NCI-H187 treated with DMSO at 0.1 percent for 48 hours (cell line): ENCODE data around the gene SIX1.

Experiments used
- DNase-seq: peaks from one replicate; lab custom pipeline; 2025; lab: John Stamatoyannopoulos, UW

Gene SIX1

GRCh38 chr14:60642270-60643140, 6.8 kb downstream of the SIX1 start:
- no peak for DNase-seq

- DNase-seq, result no peak
These were observed 7.5 kb downstream of the SIX1 start for GRCh38 chr14:60641742-60642269.

DNA sequence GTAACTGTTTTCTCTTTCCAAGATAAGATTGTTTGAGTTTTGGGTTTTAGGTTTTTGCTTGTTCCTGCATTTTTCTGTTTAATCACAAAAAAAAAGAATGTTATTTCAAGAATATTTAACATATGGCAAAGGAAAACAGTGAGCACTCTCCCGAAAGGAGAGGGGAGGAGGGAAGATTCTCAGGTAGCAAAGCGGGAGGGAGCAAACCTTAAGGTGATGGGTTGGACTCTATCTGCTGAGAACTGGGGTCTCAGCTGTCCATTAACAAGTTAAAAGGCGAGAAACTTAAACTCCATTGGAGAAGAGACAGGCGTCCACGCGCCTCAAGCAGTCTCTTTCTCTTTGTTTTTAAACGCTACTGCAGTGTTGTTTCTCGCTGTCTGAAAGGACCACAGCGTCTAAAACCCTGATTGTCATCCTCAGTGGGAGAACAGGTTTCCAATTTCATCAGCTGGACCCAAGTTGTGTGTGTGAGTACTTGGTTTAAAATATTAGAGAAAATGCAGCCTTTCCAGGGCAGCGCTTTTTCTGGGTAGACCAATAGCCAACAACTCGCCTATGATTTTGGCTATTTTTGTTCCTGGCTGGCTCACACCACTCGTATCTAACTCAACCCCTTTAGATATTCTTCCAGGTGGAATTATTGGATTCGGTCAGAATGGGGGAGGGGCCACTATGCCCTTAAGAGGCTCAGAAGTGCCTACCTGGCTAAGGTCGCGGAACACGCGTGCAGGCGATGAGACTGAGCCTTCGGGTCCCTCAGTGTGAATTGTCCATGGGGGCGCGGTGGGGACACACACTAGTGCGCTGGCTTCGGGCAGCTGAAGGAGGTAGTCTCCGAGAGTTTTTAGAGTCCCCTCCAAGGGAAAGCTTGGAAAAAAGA, 8.2 kb downstream of the SIX1 start:
- no peak for DNase-seq

DNA sequence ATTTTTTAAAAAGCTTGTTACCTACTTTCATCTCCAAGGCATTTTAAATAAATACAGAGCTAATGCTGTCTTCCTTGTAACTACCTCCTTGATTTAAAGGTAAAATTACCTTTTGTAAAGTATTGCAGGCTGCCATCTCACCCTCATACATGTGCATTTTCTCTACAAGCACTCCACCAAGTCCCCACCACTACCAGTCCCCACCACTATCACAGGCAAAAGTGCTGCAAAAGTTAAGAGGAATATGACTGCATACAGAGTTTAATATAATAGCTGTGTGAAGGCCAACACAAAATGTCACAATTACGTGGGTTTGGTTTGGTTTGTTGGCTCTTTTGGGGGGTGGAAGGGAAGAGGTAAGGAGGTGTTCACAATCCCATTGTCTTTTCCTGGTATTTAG, 9.6 kb downstream of the SIX1 start:
- no peak for DNase-seq

DNA sequence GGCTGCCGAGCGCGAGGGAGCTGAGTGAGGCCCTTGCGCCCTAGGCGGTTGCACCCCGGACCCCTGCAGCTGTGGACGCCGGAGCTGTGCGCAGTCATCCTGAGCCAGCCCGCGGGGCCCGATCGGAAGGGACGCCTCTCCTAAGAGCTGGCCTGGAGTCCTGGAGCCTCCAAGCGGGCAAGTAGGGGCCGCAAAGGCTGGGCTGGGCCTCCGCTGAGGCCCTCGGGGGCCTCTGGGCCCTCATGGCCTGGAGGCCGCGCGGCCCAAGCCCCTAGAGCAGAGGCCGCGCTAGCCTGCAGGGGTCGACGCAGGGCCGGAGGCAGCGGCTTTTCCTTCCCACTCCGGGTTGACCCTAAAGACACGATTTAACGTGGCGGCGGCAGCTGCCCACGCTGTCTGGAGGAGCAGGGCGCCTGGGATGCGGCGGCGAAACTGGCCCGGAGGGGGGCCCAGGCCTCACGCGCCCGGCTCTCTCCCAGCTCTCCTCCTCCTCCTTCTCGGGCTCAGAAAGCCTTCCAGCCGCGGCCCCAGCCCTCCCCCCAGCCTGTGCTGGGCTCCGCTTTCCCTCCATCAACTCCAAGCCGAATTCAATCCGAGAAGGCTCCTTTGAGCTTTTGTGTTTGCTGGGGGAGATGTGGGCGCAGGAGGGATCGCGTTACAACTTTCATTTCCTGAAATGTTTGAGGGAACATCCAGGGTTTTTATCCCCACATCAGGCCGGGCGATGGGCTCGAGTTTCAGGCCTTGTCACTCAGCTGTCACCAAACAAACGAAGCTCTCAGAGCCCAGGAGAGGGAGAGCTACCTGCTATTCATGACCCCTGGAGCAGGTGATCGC, 11.6 kb downstream of the SIX1 start:
- DNase-seq, result peak; percentile 95

DNA sequence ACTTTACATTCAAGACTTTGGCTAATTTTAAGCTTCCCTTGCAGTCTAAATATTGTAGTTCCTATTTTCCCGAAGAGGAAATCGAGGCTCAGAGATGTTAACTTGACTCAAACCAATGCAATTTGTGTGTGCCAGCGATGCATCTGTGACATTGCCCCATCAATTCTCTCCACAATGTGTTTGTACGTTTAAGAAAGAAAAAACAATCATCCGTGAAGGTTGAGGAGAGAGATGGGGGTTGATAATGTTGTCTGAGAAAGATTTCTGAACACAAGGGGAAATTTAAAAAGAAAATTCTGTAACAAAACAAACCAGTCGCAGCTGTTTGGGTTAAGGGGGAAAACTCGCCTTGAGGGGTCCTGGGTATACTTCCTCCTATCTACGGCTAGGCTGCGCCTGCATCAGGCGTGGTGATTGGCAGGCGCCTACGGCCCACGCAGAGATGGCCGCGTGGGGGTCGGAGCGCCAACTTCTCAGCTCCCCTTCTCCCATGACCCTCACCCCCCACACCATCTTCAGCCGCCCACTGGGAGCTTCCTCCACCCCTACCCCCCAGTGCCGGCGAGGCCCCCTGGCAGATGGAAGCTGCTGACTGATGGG, 12.3 kb downstream of the SIX1 start:
- no peak for DNase-seq

DNA sequence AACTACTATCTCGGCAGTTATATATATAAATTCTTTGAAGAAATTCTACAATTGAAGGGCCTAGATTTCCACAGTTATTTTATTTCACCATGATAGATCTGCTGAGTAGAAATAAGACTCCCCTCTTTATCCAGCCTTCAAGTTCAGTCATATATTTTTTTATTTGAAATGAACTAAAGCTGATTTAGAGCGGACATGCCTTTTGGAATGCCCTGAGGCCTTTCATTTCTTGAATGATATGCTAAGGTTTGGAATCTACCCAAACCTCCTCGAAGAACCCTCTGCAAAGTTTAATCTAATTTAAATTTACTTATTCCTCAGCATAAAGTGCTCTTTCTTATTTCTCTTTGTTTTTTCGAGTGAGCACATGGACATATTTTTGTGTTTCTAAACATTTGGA, 15.1 kb downstream of the SIX1 start:
- DNase-seq, result no peak

- peak; percentile 62 for DNase-seq
These were observed 16.5 kb downstream of the SIX1 start for GRCh38 chr14:60632777-60633176.

DNA sequence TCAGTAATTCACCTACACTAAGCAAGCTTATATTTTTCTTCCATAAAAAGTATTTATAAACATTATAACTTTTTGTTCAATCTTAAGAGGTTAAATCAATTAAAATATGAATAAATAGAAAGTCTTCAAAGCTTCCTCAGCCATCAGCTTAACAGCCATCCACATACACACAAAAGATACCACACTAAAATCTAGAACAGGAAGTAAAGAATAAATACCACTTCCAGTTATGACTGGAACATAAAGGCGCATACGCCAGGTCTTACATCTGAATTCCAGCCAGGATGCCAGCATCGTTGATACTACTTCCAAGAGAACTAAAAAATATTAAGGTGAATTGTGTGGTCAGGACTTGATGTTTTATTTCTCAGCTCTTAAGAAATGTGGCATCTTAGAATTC, 17.0 kb downstream of the SIX1 start:
- no peak for DNase-seq

DNA sequence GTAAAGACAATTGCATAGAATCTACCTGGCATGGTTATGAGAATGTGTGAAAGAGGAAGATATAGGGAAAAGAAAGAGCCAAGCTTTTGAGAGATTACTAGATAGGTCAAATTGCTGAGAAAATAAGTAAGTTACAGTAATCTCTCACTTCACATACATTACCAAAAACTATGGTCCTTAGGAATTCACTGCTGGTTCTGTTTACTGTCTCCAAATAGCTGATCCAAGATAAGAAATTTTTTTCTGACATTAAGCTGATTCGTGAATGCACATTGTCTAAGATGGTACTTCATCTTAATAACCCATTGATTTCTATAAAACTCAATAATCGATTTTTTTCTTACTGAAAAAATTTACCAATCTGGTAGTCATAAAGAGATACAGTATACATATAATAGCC, 17.4 kb downstream of the SIX1 start:
- DNase-seq, result no peak

GRCh38 chr14:60630129-60630528, 19.1 kb downstream of the SIX1 start:
- DNase-seq, result no peak

- DNase-seq, result no peak
These were observed 20.4 kb downstream of the SIX1 start for GRCh38 chr14:60628892-60629291.

- DNase-seq, result no peak
These were observed 26.4 kb downstream of the SIX1 start for GRCh38 chr14:60622917-60623257.

DNA sequence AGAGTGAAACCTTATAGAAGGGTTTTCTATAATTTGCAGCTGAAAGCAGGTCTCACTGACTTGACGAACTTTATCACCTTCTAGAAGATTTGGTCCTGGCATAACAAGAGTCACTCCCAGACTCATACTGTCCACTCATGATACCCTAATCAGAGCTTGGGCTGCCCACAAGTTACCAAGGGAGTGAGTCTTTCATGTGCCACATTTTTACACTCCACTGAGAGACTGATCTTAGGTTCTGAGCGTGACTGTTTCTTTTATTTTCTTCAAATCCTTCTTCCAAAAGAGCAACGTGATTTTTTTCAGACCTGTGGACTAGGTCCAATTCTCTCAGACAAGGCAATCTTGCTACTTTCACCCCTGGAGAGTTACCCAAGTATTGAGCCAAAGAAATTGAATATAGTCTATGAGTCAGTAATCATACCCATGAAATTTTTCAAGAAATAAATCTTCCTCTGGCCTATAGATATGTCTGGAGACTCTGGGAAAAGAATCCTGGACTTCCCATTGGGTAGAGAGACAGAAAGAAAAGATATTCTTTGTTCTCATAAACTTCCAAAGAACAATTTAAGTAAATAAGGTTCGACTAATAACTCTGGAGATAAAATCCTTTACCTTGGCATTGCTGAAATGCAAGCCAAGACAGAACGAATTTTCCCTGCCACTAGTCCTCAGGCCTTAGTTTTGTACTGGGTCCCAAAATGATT, 26.9 kb downstream of the SIX1 start:
- DNase-seq, result no peak

DNA sequence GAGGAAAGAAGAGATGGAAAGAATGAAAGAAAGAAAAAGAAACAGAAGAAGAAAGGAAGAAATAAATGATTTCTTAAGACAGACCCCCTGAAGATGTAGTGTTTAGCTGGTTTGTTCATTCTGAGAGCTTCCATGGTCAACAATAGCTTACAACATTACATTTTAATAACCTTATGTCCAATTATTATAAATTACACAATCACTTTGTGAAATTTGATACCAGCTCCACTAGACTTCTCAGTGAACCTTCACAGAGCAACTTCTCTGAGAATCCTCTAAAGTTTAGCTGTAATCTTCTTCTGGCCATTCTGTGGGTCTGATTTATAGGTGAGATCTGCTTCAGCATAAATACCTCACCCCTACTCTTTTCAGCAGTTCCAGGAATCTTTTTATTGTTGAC, 27.9 kb downstream of the SIX1 start:
- DNase-seq, result no peak

- peak; percentile 90 for DNase-seq
These were observed 31.0 kb downstream of the SIX1 start for GRCh38 chr14:60618241-60618640.

GRCh38 chr14:60616461-60616959, 32.8 kb downstream of the SIX1 start:
- no peak for DNase-seq

DNA sequence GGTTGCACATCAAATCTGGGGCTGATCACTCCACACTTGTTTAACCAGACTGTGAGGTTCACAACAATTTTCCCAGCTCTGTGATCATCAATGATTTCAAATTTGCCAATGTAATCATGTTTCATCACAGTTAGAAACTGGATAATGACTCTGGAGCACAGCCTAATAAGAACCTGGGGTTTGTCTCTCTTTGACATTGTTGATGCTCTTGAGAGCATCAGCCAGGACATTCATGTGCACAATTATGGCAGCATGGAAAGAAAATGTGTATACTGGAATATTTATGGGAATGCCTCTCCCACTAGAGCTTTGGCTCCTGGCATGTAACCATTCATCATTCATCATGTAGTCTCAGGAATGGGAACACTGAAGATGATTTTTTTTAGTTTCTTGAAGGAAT, 47.0 kb downstream of the SIX1 start:
- no peak for DNase-seq

GRCh38 chr14:60599727-60600126, 49.5 kb downstream of the SIX1 start:
- DNase-seq, result no peak

- DNase-seq, result no peak
These were observed 53.1 kb downstream of the SIX1 start for GRCh38 chr14:60596139-60596538.

DNA sequence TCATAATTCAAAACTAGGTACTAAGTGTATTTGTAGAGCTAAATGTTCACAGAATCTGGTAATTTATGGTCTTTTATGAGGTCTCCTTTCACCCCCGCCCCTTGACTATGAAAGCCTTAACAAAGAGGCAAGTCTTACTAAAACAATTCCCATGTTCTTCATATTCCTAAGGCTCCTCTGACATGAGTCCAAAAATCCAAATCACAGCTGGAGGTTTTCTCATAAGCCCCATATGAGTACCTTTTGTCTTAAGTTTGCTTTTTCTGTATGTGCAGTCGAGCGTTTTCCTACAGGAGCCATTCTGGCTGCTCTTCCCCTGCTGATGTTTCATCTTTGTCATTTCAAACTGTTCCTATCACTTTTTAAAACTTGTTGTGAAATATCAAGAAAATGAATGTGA, 55.2 kb downstream of the SIX1 start:
- peak; percentile 95 for DNase-seq
